Activated effector memory CD4-positive, alpha-beta T cell treated with anti-CD3 and anti-CD28 coated beads, Interleukin-2, amount 50 U/mL, for 16 hours (primary cell): ENCODE measurements around the gene BCL7C.
A peak's percentile ranks its signal among the peaks of the same experiment; 100 is the strongest.
"Not testable (repeated sequence)": the region's sequence is repeated elsewhere in the genome, so short reads cannot be mapped to it uniquely, and the experiment has no call there.

Experiments used
- DNase-seq: peaks from one replicate; pipeline ENCODE4 v3.0.0-alpha.2; 2020

Gene BCL7C

DNA sequence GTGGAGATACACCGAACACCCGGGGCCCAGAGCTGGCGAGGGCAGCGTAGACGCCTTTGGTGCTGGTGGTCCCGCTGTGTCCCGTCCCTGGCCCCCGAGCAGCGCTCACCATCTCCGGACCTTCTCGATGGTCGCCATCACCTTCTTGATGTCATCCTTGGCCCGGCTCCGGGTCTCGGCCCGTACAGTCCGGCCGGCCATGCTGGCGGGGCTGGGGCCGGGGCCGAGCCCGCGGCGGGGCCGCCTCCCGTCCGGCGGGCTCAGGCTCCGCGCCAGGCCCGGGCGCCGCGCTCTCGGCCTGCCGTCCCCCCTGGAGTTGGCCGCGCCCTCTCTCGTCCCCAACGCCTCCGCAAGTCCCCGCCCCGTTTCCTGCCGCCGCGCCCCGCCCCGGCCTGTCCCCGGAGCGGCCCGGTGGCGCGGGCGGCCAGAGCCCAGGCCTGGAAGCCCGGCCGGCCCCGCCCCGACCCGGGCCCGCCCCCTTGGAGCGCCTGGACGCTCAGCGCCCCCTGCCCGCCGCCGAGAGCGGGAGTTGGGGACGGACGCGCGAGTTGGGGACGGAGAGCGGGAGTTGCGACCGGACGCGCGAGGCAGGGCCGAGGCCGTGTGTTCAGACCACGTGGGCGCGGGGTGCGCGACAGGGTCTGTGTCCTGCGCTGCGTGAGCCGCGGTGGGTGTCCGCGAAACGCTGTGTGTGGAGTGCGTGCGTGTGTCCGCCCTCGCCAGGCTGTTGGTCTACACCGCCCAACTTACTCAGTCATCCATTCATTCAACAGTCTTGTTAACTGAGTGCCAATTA is at the start of gene BCL7C:
TSS of gene BCL7C (minus strand) at position 334 of the 796 bp plus-strand sequence. CDS start at position 201, 133 bp downstream.
- DNase-seq: peak; percentile 94

GRCh38 chr16:30942426-30942806 is 48.5 kb upstream of the BCL7C start:
- DNase-seq: no peak

DNA sequence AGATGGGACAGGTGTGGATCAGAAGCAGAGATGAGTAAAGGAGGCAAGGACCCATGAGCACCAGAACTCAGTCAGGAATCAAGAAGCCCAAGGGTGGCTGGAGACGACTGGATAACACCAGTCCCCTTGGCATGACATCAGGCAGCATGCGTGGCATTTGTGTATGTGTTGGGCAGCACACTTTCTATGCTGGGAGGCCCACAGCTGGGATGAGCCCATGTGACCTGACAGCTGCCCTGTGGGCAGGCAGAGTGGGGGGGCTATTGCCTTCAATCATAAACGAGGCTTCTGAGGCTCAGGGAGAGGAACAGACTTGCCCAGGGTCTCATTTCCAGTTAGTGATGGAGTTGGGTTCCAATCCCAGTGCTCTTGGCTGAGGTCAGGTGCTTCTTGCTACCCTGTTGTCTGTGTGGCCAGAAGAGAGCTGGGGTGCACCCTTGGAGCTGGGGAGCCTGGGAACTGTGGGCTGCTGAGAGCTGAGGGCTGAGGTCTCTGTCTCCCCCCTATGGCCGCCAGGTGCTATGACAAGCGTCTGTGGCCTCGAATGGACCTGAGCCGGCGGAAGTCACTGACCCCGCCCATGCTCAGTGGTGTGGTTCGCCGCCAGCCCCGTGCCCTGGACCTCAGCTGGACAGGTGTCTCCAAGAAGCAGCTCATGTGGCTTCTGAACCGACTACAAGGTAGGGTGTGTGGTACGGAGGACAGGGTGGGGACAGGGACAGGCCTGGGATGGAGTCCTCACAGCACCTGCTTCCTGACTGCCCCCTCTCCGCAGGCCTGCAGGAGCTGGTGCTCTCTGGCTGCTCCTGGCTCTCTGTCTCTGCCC is 47.9 kb upstream of the BCL7C start:
- peak; percentile 87 for DNase-seq

- not testable (repeated sequence) for DNase-seq
These were observed 45.7 kb upstream of the BCL7C start for GRCh38 chr16:30939571-30939970.

DNA sequence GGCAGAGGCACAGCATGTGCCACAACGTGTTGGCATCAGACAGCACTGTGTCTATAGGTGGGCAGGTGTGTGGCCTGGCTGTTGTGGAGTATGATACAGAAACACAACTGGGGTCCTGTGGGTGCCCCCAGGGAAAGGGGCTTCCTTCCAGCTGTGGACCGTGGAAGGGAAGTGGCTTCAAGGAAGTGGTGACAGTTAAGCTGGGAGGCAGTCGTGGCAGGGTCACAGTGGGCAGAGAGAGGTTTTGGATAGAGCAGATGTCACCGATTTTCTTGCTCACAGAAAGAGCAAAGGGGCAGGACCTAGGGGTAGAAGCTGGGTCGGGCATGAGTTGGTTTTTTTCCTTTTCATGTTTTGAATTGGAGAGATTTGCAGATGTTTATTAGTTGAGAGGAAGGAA is 43.8 kb upstream of the BCL7C start:
- no peak for DNase-seq

- no peak for DNase-seq
These were observed 41.1 kb upstream of the BCL7C start for GRCh38 chr16:30934827-30935557.

- no peak for DNase-seq
These were observed 37.3 kb upstream of the BCL7C start for GRCh38 chr16:30931068-30931650.

- no peak for DNase-seq
These were observed 36.3 kb upstream of the BCL7C start for GRCh38 chr16:30930160-30930571.

- no peak for DNase-seq
These were observed 35.3 kb upstream of the BCL7C start for GRCh38 chr16:30929167-30929566.

GRCh38 chr16:30928390-30928789 is 34.5 kb upstream of the BCL7C start:
- no peak for DNase-seq

GRCh38 chr16:30927789-30928378 is 34.0 kb upstream of the BCL7C start:
- peak; percentile 75 for DNase-seq

- no peak for DNase-seq
These were observed 33.3 kb upstream of the BCL7C start for GRCh38 chr16:30926937-30927788.

DNA sequence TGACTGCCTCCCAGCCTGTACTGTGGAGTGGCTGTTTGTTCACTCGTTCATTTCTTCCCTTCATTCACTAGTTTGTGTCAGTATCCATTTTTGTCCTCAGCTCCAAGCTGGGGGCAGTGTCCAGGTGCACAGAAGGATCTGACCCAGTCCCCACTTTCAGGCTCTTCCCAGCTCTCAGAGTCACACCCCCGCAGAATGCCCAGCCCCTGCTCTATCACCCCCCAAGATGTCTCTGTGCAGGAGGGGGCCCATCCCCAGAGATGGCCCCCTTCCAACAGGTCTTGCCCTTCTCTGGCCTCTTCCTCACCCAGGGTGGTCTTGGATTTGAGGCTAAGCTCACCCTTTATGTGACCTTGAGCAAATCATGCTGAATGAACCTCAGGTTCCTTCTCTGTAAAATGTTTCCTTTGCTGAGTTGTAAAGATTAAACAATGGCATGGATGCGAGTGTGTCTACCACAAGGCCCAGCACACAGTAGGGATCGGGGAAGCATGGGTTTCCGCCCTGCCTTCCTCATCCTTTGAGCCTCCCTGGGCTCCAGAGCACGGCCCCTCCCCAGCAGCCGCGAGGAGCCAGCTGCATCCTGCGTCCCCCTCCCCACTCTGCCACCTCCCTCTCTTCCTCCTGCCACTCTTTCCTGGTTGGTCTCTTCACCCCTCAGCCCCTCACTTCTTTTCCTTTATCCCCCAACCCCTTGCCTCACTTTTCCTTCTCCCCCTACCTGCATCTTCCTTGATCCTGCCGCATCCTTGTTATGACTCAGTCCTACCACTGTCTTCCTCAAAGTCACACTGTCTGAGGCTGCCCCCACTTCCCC is 32.3 kb upstream of the BCL7C start:
- DNase-seq: no peak

DNA sequence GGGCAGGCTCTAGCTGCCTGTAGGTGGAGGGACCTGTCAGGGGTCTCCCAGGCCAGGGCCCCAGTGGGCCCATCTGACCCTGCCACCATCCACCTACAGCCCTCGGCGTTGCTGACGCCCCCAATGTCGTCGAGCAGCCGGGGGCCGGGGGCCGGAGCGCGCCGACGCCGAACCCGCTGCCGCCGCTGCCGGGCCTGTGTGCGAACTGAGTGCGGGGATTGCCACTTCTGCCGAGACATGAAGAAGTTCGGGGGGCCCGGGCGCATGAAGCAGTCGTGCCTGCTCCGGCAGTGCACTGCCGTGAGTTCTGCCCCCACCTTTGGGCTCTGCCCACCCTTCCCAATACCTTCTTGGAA is 31.7 kb upstream of the BCL7C start:
- no peak for DNase-seq

DNA sequence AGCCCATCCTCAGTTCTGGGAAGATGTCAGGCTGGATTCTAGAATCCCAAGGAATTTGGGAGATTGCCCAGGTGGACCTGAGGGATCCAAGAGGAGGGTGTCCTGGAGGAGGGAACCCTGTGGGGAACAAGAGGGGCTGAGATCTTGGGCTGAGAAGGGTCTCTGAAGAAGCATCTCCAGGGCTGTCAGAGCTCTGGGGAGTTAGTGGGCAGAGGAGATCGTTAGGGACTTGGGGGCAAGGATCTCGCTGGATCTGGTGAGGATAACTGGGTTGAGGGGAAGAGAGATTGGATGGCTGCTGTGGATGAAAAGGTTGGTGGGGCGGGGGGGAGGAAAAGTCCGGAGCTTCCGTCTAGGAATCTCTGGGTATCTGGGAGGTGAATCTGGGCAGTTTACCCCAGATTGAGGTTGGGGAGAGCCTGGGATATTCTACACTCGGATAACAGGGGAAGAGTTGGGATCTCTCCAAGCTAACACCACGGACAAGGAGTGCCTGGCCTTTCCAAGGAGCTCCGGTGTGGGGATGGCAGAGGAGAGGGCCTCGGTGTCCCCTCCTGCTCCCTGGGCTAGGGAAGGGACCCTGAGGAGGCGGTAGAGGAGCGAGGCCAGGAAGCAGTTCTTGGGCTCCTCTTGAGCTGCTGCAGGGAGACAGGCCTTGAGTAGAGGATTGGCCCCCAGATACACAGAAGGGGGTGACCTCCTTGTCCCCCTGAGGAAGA is 31.2 kb upstream of the BCL7C start:
- DNase-seq: no peak

- no peak for DNase-seq
These were observed 30.4 kb upstream of the BCL7C start for GRCh38 chr16:30924076-30924912.

DNA sequence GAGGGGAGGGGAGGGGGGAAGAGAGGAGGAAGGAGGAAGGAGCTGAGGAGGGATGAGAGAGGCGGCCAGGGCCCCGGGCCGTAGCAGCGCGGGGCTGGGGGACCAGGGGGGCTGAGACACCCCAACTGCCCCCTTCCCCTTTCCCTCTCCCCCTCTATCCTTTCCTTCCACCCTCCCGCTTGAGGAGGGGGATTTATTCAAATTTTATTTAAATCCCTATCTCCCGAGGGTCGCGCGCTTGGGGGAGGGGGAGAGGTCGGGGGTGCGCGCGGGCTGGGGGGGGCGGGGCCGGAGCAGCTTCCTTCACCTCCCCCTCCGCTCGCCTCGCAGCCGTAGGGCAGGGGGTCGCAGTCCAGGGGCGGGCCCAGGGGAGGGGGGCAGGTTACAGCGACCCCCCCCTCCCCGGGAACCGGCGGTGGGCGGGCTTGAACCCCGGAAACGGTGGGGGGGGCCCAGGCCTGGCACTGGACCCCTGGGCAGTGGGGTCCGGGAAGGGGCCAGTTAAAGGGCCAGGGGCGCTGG is 29.7 kb upstream of the BCL7C start, which contains the start of gene FBXL19:
TSS of gene FBXL19 (plus strand) at position 19 of the 522 bp plus-strand sequence. CDS start 2,183 bp downstream, outside the sequence.
- peak; percentile 71 for DNase-seq

GRCh38 chr16:30922960-30923535 is 29.2 kb upstream of the BCL7C start:
- peak; percentile 99 for DNase-seq
